Transverse colon (tissue), 4 donors: ENCODE data around the gene GPR153. TPM values are rescaled to one million over a fixed set of nuclear protein-coding genes. Genes with fewer than 3 reads are reported as not detected.
"Not testable (repeated sequence)": the region's sequence is repeated elsewhere in the genome, so short reads cannot be mapped to it uniquely, and the experiment has no call there.

Source experiments
- DNase-seq: peaks from one replicate; pipeline ENCODE4 v3.0.0-alpha.2; 2019
- H3K27ac ChIP-seq, 4 donors: fragments of 200-600 bp; sonication (generic); 2 replicates each; pipeline ENCODE4 v1.5.1; 2016 to 2018; ENCODE audit warnings: inconsistent platforms in 4 of 4
- H3K27me3 ChIP-seq: fragments of 200-600 bp; sonication (generic); 2 replicates; pipeline ENCODE4 v1.5.1; 2017; ENCODE audit warnings: inconsistent platforms
- H3K36me3 ChIP-seq, 4 donors: fragments of 200-600 bp; sonication (generic); 2 replicates each; pipeline ENCODE4 v1.5.1; 2017 to 2019; ENCODE audit warnings: inconsistent platforms in 4 of 4
- H3K4me1 ChIP-seq, 4 donors: fragments of 200-600 bp; sonication (generic); 2 replicates each; pipeline ENCODE4 v1.5.1; 2017 to 2020; ENCODE audit warnings: inconsistent platforms in 4 of 4
- H3K4me3 ChIP-seq, 4 donors: fragments of 200-600 bp; sonication (generic); 1 replicate in 1 of 4; 2 replicates in 3 of 4; pipeline versions ENCODE4 v1.5.1 to v1.6.1; 2017 to 2019; ENCODE audit warnings: inconsistent platforms in 4 of 4
- H3K9me3 ChIP-seq, 2 donors: fragments of 200-600 bp; sonication (generic); 2 replicates each; pipeline ENCODE4 v1.5.1; 2017 to 2019; ENCODE audit warnings: inconsistent platforms in 2 of 2
- EP300 ChIP-seq: sonication (generic); formaldehyde crosslinking; IDR thresholded peaks from one replicate; pipeline ENCODE4 v1.6.1; 2017; ENCODE audit warnings: antibody characterized with exemption, low read depth
- POLR2A ChIP-seq: fragments of 450-650 bp; IDR thresholded peaks from one replicate; pipeline ENCODE4 v1.6.1; 2016; ENCODE audit warnings: antibody characterized with exemption, mild to moderate bottlenecking, moderate library complexity
- POLR2AphosphoS5 ChIP-seq, 3 donors: sonication (generic); formaldehyde crosslinking; IDR thresholded peaks; one replicate each; pipeline ENCODE4 v1.6.1; 2016; ENCODE audit warnings: antibody characterized with exemption in 3 of 3
- WGBS, 2 donors: methylation state at CpG; one replicate each; pipeline ENCODE4 v1.1.5; 2018; ENCODE audit warnings: low coverage in 1 of 2; 5-methylcytosine and 5-hydroxymethylcytosine counted together
- in situ Hi-C, 4 donors: fragments of 200-750 bp; cut with MboI; loops; one replicate each; pipeline versions ENCODE4 v1.15.0 to v1.15.1; 2017; ENCODE audit warnings: low sequenced_read_pairs in 3 of 4, low pct_ligation_motif_present in 1 of 4, low pct_unique_long_range_greater_than_20kb in 1 of 4
- intact Hi-C: fragments of 100-400 bp; cut with DNase I; formaldehyde crosslinking; loops from one replicate; pipeline ENCODE4 v1.15.1; 2023; ENCODE audit warnings: low total_unique reads
- total RNA-seq, 4 donors: library from RNA; depleted of rRNA; stranded (reverse); fragments of >200 nt; gene quantifications; one replicate each; pipeline ENCODE4 v1.1.0, GENCODE V29; 2016
- TF ChIP-seq, protein P1 (sequence below), 5 experiments: fragments of 200-600 bp in 3 of 5; fragments of 450-650 bp in 2 of 5; sonication (generic) in 3 of 5; IDR thresholded peaks; 1 replicate in 2 of 5; 2 replicates in 3 of 5; pipeline ENCODE4 v1.5.1; 2016 to 2017; ENCODE audit warnings: antibody characterized with exemption in 5 of 5, inconsistent platforms in 3 of 5, mild to moderate bottlenecking in 2 of 5, moderate library complexity in 1 of 5

Gene GPR153
- total RNA-seq, 4 donors from 2014 or later: 15.6 to 38.2 (median 27.8) TPM

DNA sequence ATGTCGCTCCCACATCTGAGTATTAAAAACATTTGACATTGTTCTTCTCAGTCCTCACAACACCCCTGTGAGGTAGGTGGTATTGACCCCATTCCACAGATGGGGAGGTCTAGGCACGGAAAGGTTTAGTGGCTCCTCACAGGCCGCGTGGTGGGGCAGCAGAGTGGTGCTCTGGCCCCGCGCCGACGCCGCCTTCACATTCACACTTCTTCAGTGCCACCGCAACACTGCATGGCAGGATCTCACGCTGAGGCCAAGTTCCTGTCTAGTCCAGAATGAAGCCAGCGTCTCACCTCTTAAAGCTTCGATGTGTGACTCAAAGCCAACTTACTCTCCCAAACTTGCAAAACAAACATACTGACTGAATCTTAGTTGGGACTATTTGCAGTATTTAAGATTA, 37.3 kb downstream of the GPR153 start:
- H3K4me3 ChIP-seq: no peak overlapping the region
- peaks cover 0 to 5% (median 0%) of the 10 kb centered on the region in 4 donors for H3K4me1 ChIP-seq
- in situ Hi-C loops: no loop called here
- no peaks in the 10 kb centered on the region for H3K27me3 ChIP-seq
- DNase-seq: no peak
- WGBS, 2 donors: 89 to 96% methylated on average over 5 to 13 of the region's 13 CpGs
- TF ChIP-seq POLR2A: no peak
- TF ChIP-seq, protein P1, sequence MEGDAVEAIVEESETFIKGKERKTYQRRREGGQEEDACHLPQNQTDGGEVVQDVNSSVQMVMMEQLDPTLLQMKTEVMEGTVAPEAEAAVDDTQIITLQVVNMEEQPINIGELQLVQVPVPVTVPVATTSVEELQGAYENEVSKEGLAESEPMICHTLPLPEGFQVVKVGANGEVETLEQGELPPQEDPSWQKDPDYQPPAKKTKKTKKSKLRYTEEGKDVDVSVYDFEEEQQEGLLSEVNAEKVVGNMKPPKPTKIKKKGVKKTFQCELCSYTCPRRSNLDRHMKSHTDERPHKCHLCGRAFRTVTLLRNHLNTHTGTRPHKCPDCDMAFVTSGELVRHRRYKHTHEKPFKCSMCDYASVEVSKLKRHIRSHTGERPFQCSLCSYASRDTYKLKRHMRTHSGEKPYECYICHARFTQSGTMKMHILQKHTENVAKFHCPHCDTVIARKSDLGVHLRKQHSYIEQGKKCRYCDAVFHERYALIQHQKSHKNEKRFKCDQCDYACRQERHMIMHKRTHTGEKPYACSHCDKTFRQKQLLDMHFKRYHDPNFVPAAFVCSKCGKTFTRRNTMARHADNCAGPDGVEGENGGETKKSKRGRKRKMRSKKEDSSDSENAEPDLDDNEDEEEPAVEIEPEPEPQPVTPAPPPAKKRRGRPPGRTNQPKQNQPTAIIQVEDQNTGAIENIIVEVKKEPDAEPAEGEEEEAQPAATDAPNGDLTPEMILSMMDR (IDR thresholded peaks at IDR 0.05): no peak
- TF ChIP-seq POLR2AphosphoS5 (IDR thresholded peaks at IDR 0.05): no peak
- no peak for TF ChIP-seq EP300
- H3K9me3 ChIP-seq: no peaks in the 10 kb centered on the region
- no peak overlapping the region for H3K27ac ChIP-seq
- intact Hi-C loops: no loop called here
- H3K36me3 ChIP-seq: peaks cover 0 to 28% (median 13%) of the 10 kb centered on the region in 4 donors

DNA sequence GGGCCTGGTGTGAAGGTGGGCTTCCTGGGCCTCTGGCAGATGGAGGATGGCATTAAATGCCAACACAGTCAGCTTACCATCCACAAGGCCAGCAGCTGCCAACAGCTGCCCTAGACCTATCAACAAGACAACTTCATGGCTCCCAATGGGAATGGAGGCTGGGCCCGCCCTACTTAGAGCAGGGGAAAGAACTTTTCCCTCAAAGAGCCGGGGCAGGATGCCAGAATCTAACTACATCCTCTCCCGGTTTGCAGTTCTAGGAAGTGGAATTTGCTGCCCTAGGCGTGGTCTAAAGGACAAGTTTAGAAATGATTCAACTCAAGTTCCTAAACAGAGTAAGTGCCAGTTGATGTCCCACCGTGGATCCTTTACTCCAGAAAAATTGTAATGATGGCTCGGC, 38.3 kb downstream of the GPR153 start:
- DNase-seq: peak; percentile 39
- TF ChIP-seq EP300: no peak
- TF ChIP-seq POLR2AphosphoS5 (IDR thresholded peaks at IDR 0.05): no peak
- no peak for TF ChIP-seq POLR2A
- TF ChIP-seq, protein P1 (IDR thresholded peaks at IDR 0.05): no peak
- intact Hi-C loops: no loop called here
- no peak overlapping the region for H3K4me3 ChIP-seq
- peaks cover 0 to 28% (median 10%) of the 10 kb centered on the region in 4 donors for H3K36me3 ChIP-seq
- H3K4me1 ChIP-seq: peaks cover 0 to 5% (median 0%) of the 10 kb centered on the region in 4 donors
- H3K9me3 ChIP-seq: no peaks in the 10 kb centered on the region
- WGBS, 2 donors: 50% methylated on average over 6 of the region's 6 CpGs; no CpG with 5 or more reads in 1 of the 2 donors
- peak overlapping the region in 1 of 4 donors; percentile 37 for H3K27ac ChIP-seq
- H3K27me3 ChIP-seq: no peaks in the 10 kb centered on the region
- in situ Hi-C loops: no loop called here

DNA sequence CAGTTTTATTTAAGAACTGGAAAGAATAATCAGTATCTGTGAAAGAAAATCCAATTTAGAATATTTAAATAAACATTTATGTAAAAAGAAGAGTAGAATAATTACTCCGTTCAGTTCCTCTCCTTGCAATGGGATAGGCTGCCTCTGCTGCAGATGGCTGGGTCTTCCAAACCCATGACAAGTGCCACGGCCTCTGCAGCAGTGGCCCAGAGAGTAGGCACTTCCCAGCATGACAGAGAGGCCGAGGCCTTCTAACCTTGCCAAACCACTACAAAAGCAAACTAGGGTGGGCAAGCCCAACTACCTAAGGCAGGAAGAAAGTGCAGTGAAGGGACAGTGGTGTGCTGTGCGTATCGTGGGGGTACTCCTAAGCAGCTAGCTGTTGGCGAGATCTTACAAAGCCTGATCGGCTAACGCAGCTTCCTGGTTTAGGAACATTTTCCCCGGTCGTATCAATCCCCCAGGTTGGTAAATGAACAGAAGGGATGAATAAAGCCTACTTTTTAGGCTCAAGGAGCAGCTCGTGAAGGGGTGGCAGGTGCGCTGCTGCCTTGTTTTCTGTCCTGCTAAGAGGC, 39.6 kb downstream of the GPR153 start:
- peaks cover 0 to 5% (median 0%) of the 10 kb centered on the region in 4 donors for H3K4me1 ChIP-seq
- intact Hi-C loops: no loop called here
- no peaks in the 10 kb centered on the region for H3K27me3 ChIP-seq
- in situ Hi-C loops: no loop called here
- WGBS, 2 donors: 93 to 95% methylated on average over 4 to 12 of the region's 12 CpGs
- no peaks in the 10 kb centered on the region for H3K9me3 ChIP-seq
- H3K27ac ChIP-seq: no peak overlapping the region
- TF ChIP-seq EP300 (no peak), POLR2AphosphoS5 (IDR thresholded peaks at IDR 0.05) (no peak), POLR2A (no peak)
- TF ChIP-seq, protein P1 (IDR thresholded peaks at IDR 0.05): no peak
- DNase-seq: no peak
- no peak overlapping the region for H3K4me3 ChIP-seq
- peaks cover 0 to 22% (median 8%) of the 10 kb centered on the region in 4 donors for H3K36me3 ChIP-seq

DNA sequence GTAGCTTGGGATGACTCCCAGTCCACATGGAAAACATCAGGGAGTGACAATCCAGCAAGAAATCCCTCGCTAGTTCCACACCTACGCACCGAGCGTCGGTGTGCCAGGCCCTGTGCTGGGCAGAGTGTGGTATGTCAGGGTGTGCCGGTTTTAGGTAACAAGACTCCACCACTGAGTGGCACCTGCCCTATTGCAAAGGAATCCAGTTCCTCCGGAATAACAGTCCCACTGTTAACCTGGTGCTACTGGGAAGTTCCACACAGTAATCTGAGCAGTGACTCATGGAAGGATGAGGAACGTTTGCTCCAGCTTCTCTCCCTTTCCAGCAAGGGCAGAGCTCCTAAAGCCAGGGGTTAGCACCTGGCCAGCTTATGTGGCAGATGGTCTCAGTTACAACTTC, 40.7 kb downstream of the GPR153 start:
- DNase-seq: no peak
- Histone ChIP-seq H3K9me3 (no peaks in the 10 kb centered on the region), H3K4me1 (peaks cover 0 to 5% (median 0%) of the 10 kb centered on the region in 4 donors), H3K36me3 (peaks cover 0 to 18% (median 8%) of the 10 kb centered on the region in 4 donors), H3K27me3 (no peaks in the 10 kb centered on the region), H3K27ac (no peak overlapping the region), H3K4me3 (no peak overlapping the region)
- 94% methylated on average over 8 of the region's 8 CpGs; no CpG with 5 or more reads in 1 of the 2 donors for WGBS, 2 donors
- intact Hi-C loops (no loop called here), in situ Hi-C loops (no loop called here)
- TF ChIP-seq POLR2AphosphoS5 (IDR thresholded peaks at IDR 0.05) (no peak), POLR2A (no peak), EP300 (no peak)
- TF ChIP-seq, protein P1 (IDR thresholded peaks at IDR 0.05): no peak

DNA sequence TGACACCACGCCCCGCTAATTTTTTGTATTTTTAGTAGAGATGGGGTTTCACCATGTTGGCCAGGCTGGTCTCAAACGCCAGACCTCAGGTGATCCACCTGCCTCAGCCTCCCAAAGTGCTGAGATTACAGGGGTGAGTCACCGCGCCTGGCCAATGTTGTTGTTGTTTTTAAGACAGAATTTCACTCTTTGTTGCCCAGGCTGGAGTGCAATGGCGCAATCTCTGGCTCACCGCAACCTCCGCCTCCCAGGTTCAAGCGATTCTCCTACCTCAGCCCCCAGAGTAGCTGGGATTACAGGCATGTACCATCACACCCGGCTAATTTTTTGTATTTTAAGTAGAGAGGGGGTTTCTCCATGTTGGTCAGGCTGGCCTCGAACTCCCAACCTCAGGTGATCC, 41.3 kb downstream of the GPR153 start:
- in situ Hi-C loops: not testable (repeated sequence)

More for the DNA sequence above, 41.3 kb downstream of the GPR153 start:
- H3K9me3 ChIP-seq, H3K27ac ChIP-seq, H3K27me3 ChIP-seq, H3K4me3 ChIP-seq, DNase-seq, intact Hi-C loops, H3K4me1 ChIP-seq: not testable (repeated sequence)
- WGBS, 2 donors: 73 to 90% methylated on average over 5 to 11 of the region's 11 CpGs
- H3K36me3 ChIP-seq: peaks cover 0 to 12% (median 6%) of the 10 kb centered on the region in 4 donors
